Lung microvascular endothelial cell (primary cell): ENCODE results near the gene HEPACAM. TPM values are rescaled to one million over a fixed set of nuclear protein-coding genes. Genes with fewer than 3 reads are reported as not detected.

Source experiments
- DNase-seq, 2 donors: peaks; one replicate each; pipeline versions ENCODE4 v3.0.0 to v3.0.0-alpha.2; 2010; ENCODE audit warnings: low read depth in 2 of 2
- total RNA-seq: library from RNA; depleted of rRNA; stranded (reverse); fragments of >200 nt; gene quantifications from 2 replicates; pipeline ENCODE4 v1.2.1, GENCODE V29; 2014

The HEPACAM gene
- total RNA-seq, 1 donor from 2014 or later, result under 0.01 TPM

DNA sequence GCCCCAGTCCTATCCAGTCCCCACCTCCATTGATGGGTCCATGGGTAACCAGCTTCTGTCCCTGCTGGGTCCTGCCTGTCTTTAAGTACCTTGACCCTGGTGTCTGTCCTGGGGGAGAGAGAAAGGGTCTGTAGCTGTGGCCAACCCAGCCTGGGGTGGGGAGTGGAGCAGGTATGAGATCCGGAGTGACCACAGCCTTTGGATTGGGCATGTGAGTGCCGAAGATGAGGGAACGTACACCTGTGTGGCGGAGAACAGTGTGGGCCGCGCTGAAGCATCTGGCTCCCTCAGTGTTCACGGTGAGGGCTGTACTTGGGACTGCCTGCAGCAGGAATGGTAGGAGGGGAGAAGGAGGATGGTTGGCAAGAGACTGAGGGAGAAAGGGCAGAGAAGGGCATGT is 65.4 kb downstream of the HEPACAM start:
- DNase-seq, result no peak

DNA sequence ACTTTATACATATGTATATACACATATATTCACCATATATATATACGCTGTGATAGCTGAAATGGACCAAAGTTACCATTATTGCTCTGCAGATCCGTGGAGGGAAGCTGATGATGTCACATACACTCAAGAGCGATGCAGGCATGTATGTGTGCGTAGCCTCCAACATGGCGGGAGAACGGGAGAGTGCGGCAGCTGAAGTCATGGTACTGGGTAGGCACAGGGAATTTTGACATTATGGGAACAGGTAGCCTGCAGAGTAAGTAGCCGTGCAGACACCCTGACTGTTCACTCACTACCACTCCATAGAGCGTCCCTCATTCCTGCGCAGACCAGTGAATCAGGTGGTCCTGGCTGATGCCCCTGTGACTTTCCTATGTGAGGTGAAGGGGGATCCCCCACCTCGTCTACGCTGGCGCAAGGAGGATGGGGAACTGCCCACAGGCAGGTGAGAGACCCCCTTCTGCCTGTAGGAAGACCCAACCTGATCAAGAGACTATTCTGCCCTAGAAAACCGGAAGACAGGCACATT is 65.9 kb downstream of the HEPACAM start:
- no peak for DNase-seq

DNA sequence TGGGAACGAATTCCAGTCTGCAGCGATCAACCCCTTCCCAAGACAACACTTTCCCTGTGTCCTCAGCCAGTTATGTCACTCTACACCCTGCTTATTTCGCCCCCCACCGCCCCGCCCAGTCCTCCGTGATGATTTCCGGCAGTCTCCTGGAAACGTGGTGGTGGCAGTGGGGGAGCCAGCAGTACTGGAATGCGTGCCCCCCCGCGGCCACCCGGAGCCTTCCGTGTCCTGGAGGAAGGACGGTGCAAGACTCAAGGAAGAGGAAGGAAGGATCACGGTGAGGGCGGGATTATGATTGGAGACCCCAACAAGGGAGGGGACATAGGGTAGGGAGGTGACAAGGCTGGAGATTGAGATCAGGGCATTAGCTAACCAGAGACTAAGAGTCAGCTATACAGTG is 66.5 kb downstream of the HEPACAM start:
- DNase-seq, result no peak

Other genes with a start within 250 kb of the HEPACAM start
- gene NRGN, start 196.1 kb downstream of the HEPACAM start, total RNA-seq, result 0.20 and 0.65 TPM in 2 replicates
- under 0.01 TPM in 1 of 2 replicates, not detected in the other for gene VSIG2, start 183.8 kb downstream of the HEPACAM start, total RNA-seq
- gene ESAM, start 173.8 kb downstream of the HEPACAM start, total RNA-seq, result 8.9 and 35.1 TPM in 2 replicates
- 3.9 and 5.6 TPM in 2 replicates for gene MSANTD2, start 135.6 kb downstream of the HEPACAM start, total RNA-seq
- gene ROBO3, start 70.6 kb downstream of the HEPACAM start, total RNA-seq, result 5.7 and 14.7 TPM in 2 replicates
- 272 and 369 TPM in 2 replicates for gene ROBO4, start 38.2 kb downstream of the HEPACAM start, total RNA-seq
- under 0.01 and 0.20 TPM in 2 replicates for gene HEPN1, start 16.8 kb downstream of the HEPACAM start, total RNA-seq
- gene CCDC15, start 18.2 kb upstream of the HEPACAM start, total RNA-seq, result 1.5 and 1.6 TPM in 2 replicates
- 0.20 and 0.87 TPM in 2 replicates for gene SLC37A2, start 127.3 kb upstream of the HEPACAM start, total RNA-seq
- gene TMEM218, start 175.6 kb upstream of the HEPACAM start, total RNA-seq, result 14.4 and 17.9 TPM in 2 replicates
- not detected in 2 replicates for gene PKNOX2, start 228.7 kb upstream of the HEPACAM start, total RNA-seq